ENCODE measurements around the gene GPR143. TPM values are rescaled to one million over a fixed set of nuclear protein-coding genes. Genes with fewer than 3 reads are reported as not detected.

GPR143 gene
- total and polyA plus RNA-seq, 5 donors from 2014 or later, result 0.10 to 0.18 TPM; not detected in 3

GRCh38 chrX:9765072-9765736, 443 bp downstream of the GPR143 start:
- H3K27ac ChIP-seq (ENCODE audit: insufficient read depth, low read length, poor library complexity, severe bottlenecking), result no peak overlapping the region
- Mint-ChIP-seq H3K4me3 (no peak overlapping the region), H3K27ac (no peak overlapping the region), H3K9me3 (peaks cover 0 to 6% (median 0%) of the 10 kb centered on the region in 7 donors), H3K4me1 (peaks cover 0 to 2% (median 0%) of the 10 kb centered on the region in 4 donors), H3K36me3 (no peaks in the 10 kb centered on the region), H3K27me3 (peaks cover 8% of the 10 kb centered on the region)
- H3K9me3 ChIP-seq (ENCODE audit: control insufficient read depth in 2 of 2, low read length in 2 of 2), result no peaks in the 10 kb centered on the region
- H3K4me1 ChIP-seq (ENCODE audit: control insufficient read depth, insufficient read depth, low read length, poor library complexity, severe bottlenecking), result no peaks in the 10 kb centered on the region
- no peak overlapping the region for H3K4me3 ChIP-seq (ENCODE audit: low read depth, low read length)
- ATAC-seq (ENCODE audit: low read depth in 2 of 2) (no peak), DNase-seq (no peak)
- H3K27me3 ChIP-seq (ENCODE audit: control insufficient read depth, insufficient read depth, low read length), result no peaks in the 10 kb centered on the region
- H3K36me3 ChIP-seq (ENCODE audit: control insufficient read depth, insufficient read depth, low read length), result no peaks in the 10 kb centered on the region

GRCh38 chrX:9759337-9759736, 6.3 kb downstream of the GPR143 start:
- Mint-ChIP-seq H3K27ac (no peak overlapping the region), H3K9me3 (peaks cover 0 to 7% (median 0%) of the 10 kb centered on the region in 7 donors), H3K27me3 (peaks cover 4% of the 10 kb centered on the region), H3K4me1 (no peaks in the 10 kb centered on the region), H3K36me3 (no peaks in the 10 kb centered on the region), H3K4me3 (no peak overlapping the region)
- no peaks in the 10 kb centered on the region for H3K4me1 ChIP-seq (ENCODE audit: control insufficient read depth, insufficient read depth, low read length, poor library complexity, severe bottlenecking)
- ATAC-seq (ENCODE audit: low read depth in 2 of 2) (no peak), DNase-seq (no peak)
- H3K27me3 ChIP-seq (ENCODE audit: control insufficient read depth, insufficient read depth, low read length), result no peaks in the 10 kb centered on the region
- no peak overlapping the region for H3K27ac ChIP-seq (ENCODE audit: insufficient read depth, low read length, poor library complexity, severe bottlenecking)
- no peaks in the 10 kb centered on the region for H3K9me3 ChIP-seq (ENCODE audit: control insufficient read depth in 2 of 2, low read length in 2 of 2)
- no peak overlapping the region for H3K4me3 ChIP-seq (ENCODE audit: low read depth, low read length)
- no peaks in the 10 kb centered on the region for H3K36me3 ChIP-seq (ENCODE audit: control insufficient read depth, insufficient read depth, low read length)

DNA sequence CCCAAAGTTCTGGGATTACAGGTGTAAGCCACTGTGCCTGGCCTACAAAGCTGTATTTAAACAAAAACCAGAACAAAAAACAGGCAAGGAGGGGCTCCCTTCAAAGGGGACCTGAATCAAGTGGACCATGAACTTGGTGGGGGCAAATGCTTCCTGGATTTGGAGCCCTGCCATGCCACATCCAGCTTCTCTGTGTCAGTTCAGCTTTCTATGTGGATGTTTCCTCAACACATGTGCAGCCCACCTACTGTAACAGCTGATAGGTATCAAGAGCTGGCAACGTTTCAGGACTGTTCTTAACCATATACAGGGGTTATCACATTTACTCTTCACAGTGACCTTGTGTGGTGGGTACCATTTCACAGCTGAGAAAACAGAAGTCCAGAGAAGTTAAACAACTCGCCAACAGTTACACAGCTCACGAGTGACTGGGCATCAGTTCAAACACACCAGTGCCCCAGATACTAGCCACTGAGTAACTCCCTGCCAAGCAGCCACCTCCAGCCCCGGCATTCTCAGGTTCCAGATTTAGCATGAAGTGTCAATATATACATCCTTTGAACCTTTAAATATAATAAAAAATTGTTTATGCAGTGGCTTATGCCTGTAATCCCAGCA, 7.5 kb downstream of the GPR143 start:
- DNase-seq (no peak), ATAC-seq (ENCODE audit: low read depth in 2 of 2) (no peak)
- H3K36me3 Mint-ChIP-seq, result no peaks in the 10 kb centered on the region
- H3K27ac Mint-ChIP-seq, result no peak overlapping the region
- Histone ChIP-seq H3K36me3 (ENCODE audit: control insufficient read depth, insufficient read depth, low read length) (no peaks in the 10 kb centered on the region), H3K4me3 (ENCODE audit: low read depth, low read length) (no peak overlapping the region), H3K27ac (ENCODE audit: insufficient read depth, low read length, poor library complexity, severe bottlenecking) (no peak overlapping the region), H3K9me3 (ENCODE audit: control insufficient read depth in 2 of 2, low read length in 2 of 2) (no peaks in the 10 kb centered on the region), H3K27me3 (ENCODE audit: control insufficient read depth, insufficient read depth, low read length) (no peaks in the 10 kb centered on the region), H3K4me1 (ENCODE audit: control insufficient read depth, insufficient read depth, low read length, poor library complexity, severe bottlenecking) (no peaks in the 10 kb centered on the region)
- peaks cover 0 to 7% (median 0%) of the 10 kb centered on the region in 7 donors for H3K9me3 Mint-ChIP-seq
- no peak overlapping the region for H3K4me3 Mint-ChIP-seq
- H3K27me3 Mint-ChIP-seq, result no peaks in the 10 kb centered on the region
- H3K4me1 Mint-ChIP-seq, result no peaks in the 10 kb centered on the region

GRCh38 chrX:9757366-9757765, 8.3 kb downstream of the GPR143 start:
- peaks cover 0 to 7% (median 0%) of the 10 kb centered on the region in 7 donors for H3K9me3 Mint-ChIP-seq
- Histone ChIP-seq H3K27ac (ENCODE audit: insufficient read depth, low read length, poor library complexity, severe bottlenecking) (no peak overlapping the region), H3K9me3 (ENCODE audit: control insufficient read depth in 2 of 2, low read length in 2 of 2) (no peaks in the 10 kb centered on the region), H3K27me3 (ENCODE audit: control insufficient read depth, insufficient read depth, low read length) (no peaks in the 10 kb centered on the region), H3K4me3 (ENCODE audit: low read depth, low read length) (no peak overlapping the region), H3K4me1 (ENCODE audit: control insufficient read depth, insufficient read depth, low read length, poor library complexity, severe bottlenecking) (no peaks in the 10 kb centered on the region), H3K36me3 (ENCODE audit: control insufficient read depth, insufficient read depth, low read length) (no peaks in the 10 kb centered on the region)
- DNase-seq (no peak), ATAC-seq (ENCODE audit: low read depth in 2 of 2) (no peak)
- no peak overlapping the region for H3K4me3 Mint-ChIP-seq
- peaks cover 7% of the 10 kb centered on the region for H3K27me3 Mint-ChIP-seq
- no peaks in the 10 kb centered on the region for H3K36me3 Mint-ChIP-seq
- H3K4me1 Mint-ChIP-seq, result no peaks in the 10 kb centered on the region
- no peak overlapping the region for H3K27ac Mint-ChIP-seq

DNA sequence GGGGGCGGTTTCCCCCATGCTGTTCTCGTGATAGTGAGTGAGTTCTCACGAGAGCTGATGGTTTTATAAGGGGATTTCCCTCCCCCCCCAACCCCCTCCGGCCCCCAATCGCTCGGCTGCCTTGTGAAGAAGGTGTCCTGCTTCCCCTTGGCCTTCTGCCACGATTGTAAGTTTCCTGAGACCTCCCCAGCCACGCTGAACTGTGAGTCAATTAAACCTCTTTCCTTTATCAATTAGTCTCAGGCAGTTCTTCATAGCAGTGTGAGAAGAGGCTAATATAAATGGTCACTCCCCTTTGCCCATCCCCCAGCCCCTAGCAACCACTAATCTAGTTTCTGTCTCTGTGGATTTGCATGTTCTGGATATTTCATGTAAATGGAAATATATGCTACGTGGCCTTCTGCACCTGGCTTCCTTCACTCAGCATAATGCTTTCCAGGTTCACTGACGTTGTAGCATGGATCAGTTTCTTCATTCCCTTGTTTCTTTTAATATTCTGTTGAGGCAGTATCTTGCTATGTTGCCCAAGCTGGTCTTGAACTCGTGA, 16.4 kb downstream of the GPR143 start:
- Mint-ChIP-seq H3K4me3 (no peak overlapping the region), H3K27me3 (peaks cover 10% of the 10 kb centered on the region)

GRCh38 chrX:9747644-9748043, 18.0 kb downstream of the GPR143 start:
- H3K27ac Mint-ChIP-seq, result no peak overlapping the region
- Histone ChIP-seq H3K9me3 (ENCODE audit: control insufficient read depth in 2 of 2, low read length in 2 of 2) (no peaks in the 10 kb centered on the region), H3K36me3 (ENCODE audit: control insufficient read depth, insufficient read depth, low read length) (no peaks in the 10 kb centered on the region), H3K4me1 (ENCODE audit: control insufficient read depth, insufficient read depth, low read length, poor library complexity, severe bottlenecking) (peaks cover 6% of the 10 kb centered on the region), H3K4me3 (ENCODE audit: low read depth, low read length) (no peak overlapping the region), H3K27ac (ENCODE audit: insufficient read depth, low read length, poor library complexity, severe bottlenecking) (no peak overlapping the region), H3K27me3 (ENCODE audit: control insufficient read depth, insufficient read depth, low read length) (no peaks in the 10 kb centered on the region)
- ATAC-seq (ENCODE audit: low read depth in 2 of 2), result no peak
- H3K4me1 Mint-ChIP-seq, result peaks cover 0 to 18% (median 5%) of the 10 kb centered on the region in 4 donors
- H3K4me3 Mint-ChIP-seq, result no peak overlapping the region
- H3K9me3 Mint-ChIP-seq, result peaks cover 0 to 16% (median 4%) of the 10 kb centered on the region in 7 donors
- H3K36me3 Mint-ChIP-seq, result peaks cover 4% of the 10 kb centered on the region
- no peak for DNase-seq
- peaks cover 6% of the 10 kb centered on the region for H3K27me3 Mint-ChIP-seq

More for the DNA sequence above, 16.4 kb downstream of the GPR143 start:
- Mint-ChIP-seq H3K9me3 (peaks cover 0 to 16% (median 4%) of the 10 kb centered on the region in 7 donors), H3K4me1 (peaks cover 0 to 18% (median 5%) of the 10 kb centered on the region in 4 donors), H3K36me3 (peaks cover 4% of the 10 kb centered on the region), H3K27ac (no peak overlapping the region)
- no peaks in the 10 kb centered on the region for H3K36me3 ChIP-seq (ENCODE audit: control insufficient read depth, insufficient read depth, low read length)
- H3K27me3 ChIP-seq (ENCODE audit: control insufficient read depth, insufficient read depth, low read length), result no peaks in the 10 kb centered on the region
- DNase-seq, result no peak
- peaks cover 6% of the 10 kb centered on the region for H3K4me1 ChIP-seq (ENCODE audit: control insufficient read depth, insufficient read depth, low read length, poor library complexity, severe bottlenecking)
- no peak overlapping the region for H3K4me3 ChIP-seq (ENCODE audit: low read depth, low read length)
- no peaks in the 10 kb centered on the region for H3K9me3 ChIP-seq (ENCODE audit: control insufficient read depth in 2 of 2, low read length in 2 of 2)
- ATAC-seq (ENCODE audit: low read depth in 2 of 2), result no peak
- H3K27ac ChIP-seq (ENCODE audit: insufficient read depth, low read length, poor library complexity, severe bottlenecking), result no peak overlapping the region

- Histone ChIP-seq H3K9me3 (ENCODE audit: control insufficient read depth in 2 of 2, low read length in 2 of 2) (no peaks in the 10 kb centered on the region), H3K27me3 (ENCODE audit: control insufficient read depth, insufficient read depth, low read length) (no peaks in the 10 kb centered on the region), H3K36me3 (ENCODE audit: control insufficient read depth, insufficient read depth, low read length) (no peaks in the 10 kb centered on the region), H3K4me1 (ENCODE audit: control insufficient read depth, insufficient read depth, low read length, poor library complexity, severe bottlenecking) (peaks cover 6% of the 10 kb centered on the region), H3K27ac (ENCODE audit: insufficient read depth, low read length, poor library complexity, severe bottlenecking) (no peak overlapping the region), H3K4me3 (ENCODE audit: low read depth, low read length) (no peak overlapping the region)
- Mint-ChIP-seq H3K27ac (no peak overlapping the region), H3K27me3 (no peaks in the 10 kb centered on the region), H3K4me1 (peaks cover 0 to 18% (median 5%) of the 10 kb centered on the region in 4 donors), H3K9me3 (peaks cover 0 to 16% (median 4%) of the 10 kb centered on the region in 7 donors), H3K36me3 (peaks cover 4% of the 10 kb centered on the region), H3K4me3 (no peak overlapping the region)
- ATAC-seq (ENCODE audit: low read depth in 2 of 2), result no peak
- DNase-seq, result no peak
These were observed 19.3 kb downstream of the GPR143 start for GRCh38 chrX:9746148-9746888.

Measured in CD4-positive, CD25-positive, alpha-beta regulatory T cell (primary cell).